ENCODE measurements around the gene LCN6. TPM values are rescaled to one million over a fixed set of nuclear protein-coding genes. Genes with fewer than 3 reads are reported as not detected.
"Not testable (repeated sequence)": the region's sequence is repeated elsewhere in the genome, so short reads cannot be mapped to it uniquely, and the experiment has no call there.

The LCN6 gene
- total RNA-seq, 2 donors from 2014 or later: not detected

GRCh38 chr9:136787690-136788400 is 39.5 kb upstream of the LCN6 start:
- peak overlapping the region; percentile 87 for H3K4me3 Mint-ChIP-seq

GRCh38 chr9:136786983-136787382 is 38.7 kb upstream of the LCN6 start:
- peaks cover 25 to 31% of the 10 kb centered on the region in 2 donors for H3K4me1 Mint-ChIP-seq (ENCODE audit: low read depth in 2 of 2)
- not testable (repeated sequence) for H3K4me3 Mint-ChIP-seq; H3K27ac Mint-ChIP-seq; DNase-seq (ENCODE audit: low spot score); H3K36me3 Mint-ChIP-seq; H3K9me3 Mint-ChIP-seq; H3K27me3 Mint-ChIP-seq; ATAC-seq

More at GRCh38 chr9:136787690-136788400, 39.5 kb upstream of the LCN6 start:
- Mint-ChIP-seq H3K27ac (peak overlapping the region; percentile 78 to 84), H3K27me3 (peaks cover 0 to 5% of the 10 kb centered on the region in 2 donors), H3K36me3 (no peaks in the 10 kb centered on the region), H3K4me1 (ENCODE audit: low read depth in 2 of 2) (peaks cover 25 to 31% of the 10 kb centered on the region in 2 donors), H3K9me3 (no peaks in the 10 kb centered on the region)
- ATAC-seq (no peak), DNase-seq (ENCODE audit: low spot score) (peak; percentile 88)

GRCh38 chr9:136786451-136786850 is 38.1 kb upstream of the LCN6 start:
- Mint-ChIP-seq H3K27me3 (peaks cover 0 to 5% of the 10 kb centered on the region in 2 donors), H3K9me3 (no peaks in the 10 kb centered on the region), H3K36me3 (no peaks in the 10 kb centered on the region), H3K4me1 (ENCODE audit: low read depth in 2 of 2) (peaks cover 25 to 31% of the 10 kb centered on the region in 2 donors), H3K27ac (no peak overlapping the region), H3K4me3 (no peak overlapping the region)
- ATAC-seq (no peak), DNase-seq (ENCODE audit: low spot score) (no peak)

GRCh38 chr9:136785565-136786355 is 37.4 kb upstream of the LCN6 start:
- not testable (repeated sequence) for DNase-seq (ENCODE audit: low spot score); H3K27ac Mint-ChIP-seq; H3K9me3 Mint-ChIP-seq; H3K4me3 Mint-ChIP-seq; ATAC-seq; H3K27me3 Mint-ChIP-seq; H3K36me3 Mint-ChIP-seq
- peaks cover 25 to 31% of the 10 kb centered on the region in 2 donors for H3K4me1 Mint-ChIP-seq (ENCODE audit: low read depth in 2 of 2)

- H3K4me1 Mint-ChIP-seq (ENCODE audit: low read depth in 2 of 2): peaks cover 22 to 26% of the 10 kb centered on the region in 2 donors
- peak overlapping the region in 1 of 2 donors; percentile 18 for H3K27ac Mint-ChIP-seq
- no peak for DNase-seq (ENCODE audit: low spot score)
- peak in 1 of 2 donors; percentile 63 for ATAC-seq
- no peaks in the 10 kb centered on the region for H3K9me3 Mint-ChIP-seq
- peaks cover 5% of the 10 kb centered on the region in 2 donors for H3K27me3 Mint-ChIP-seq
- H3K36me3 Mint-ChIP-seq: no peaks in the 10 kb centered on the region
- H3K4me3 Mint-ChIP-seq: no peak overlapping the region
Measured at GRCh38 chr9:136784997-136785361, 36.7 kb upstream of the LCN6 start.

- H3K4me1 Mint-ChIP-seq (ENCODE audit: low read depth in 2 of 2): peaks cover 22 to 26% of the 10 kb centered on the region in 2 donors
- no peaks in the 10 kb centered on the region for H3K36me3 Mint-ChIP-seq
- H3K27me3 Mint-ChIP-seq: peaks cover 5 to 10% of the 10 kb centered on the region in 2 donors
- DNase-seq (ENCODE audit: low spot score) (no peak), ATAC-seq (no peak)
- H3K27ac Mint-ChIP-seq: peak overlapping the region in 1 of 2 donors; percentile 18
- no peak overlapping the region for H3K4me3 Mint-ChIP-seq
- H3K9me3 Mint-ChIP-seq: no peaks in the 10 kb centered on the region
Measured at GRCh38 chr9:136784249-136784996, 36.1 kb upstream of the LCN6 start.

- H3K9me3 Mint-ChIP-seq: no peaks in the 10 kb centered on the region
- no peak overlapping the region for H3K27ac Mint-ChIP-seq
- H3K4me1 Mint-ChIP-seq (ENCODE audit: low read depth in 2 of 2): peaks cover 6 to 9% of the 10 kb centered on the region in 2 donors
- ATAC-seq (no peak), DNase-seq (ENCODE audit: low spot score) (no peak)
- no peaks in the 10 kb centered on the region for H3K36me3 Mint-ChIP-seq
- peaks cover 17 to 28% of the 10 kb centered on the region in 2 donors for H3K27me3 Mint-ChIP-seq
- H3K4me3 Mint-ChIP-seq: no peak overlapping the region
Measured at GRCh38 chr9:136782452-136782851, 34.1 kb upstream of the LCN6 start.

GRCh38 chr9:136779808-136780207 is 31.5 kb upstream of the LCN6 start:
- Mint-ChIP-seq H3K9me3 (no peaks in the 10 kb centered on the region), H3K36me3 (no peaks in the 10 kb centered on the region), H3K27ac (no peak overlapping the region), H3K4me1 (ENCODE audit: low read depth in 2 of 2) (peaks cover 1 to 3% of the 10 kb centered on the region in 2 donors), H3K4me3 (no peak overlapping the region), H3K27me3 (peaks cover 18 to 36% of the 10 kb centered on the region in 2 donors)
- DNase-seq (ENCODE audit: low spot score) (no peak), ATAC-seq (no peak)

- Mint-ChIP-seq H3K4me1 (ENCODE audit: low read depth in 2 of 2) (peaks cover 4 to 5% of the 10 kb centered on the region in 2 donors), H3K9me3 (no peaks in the 10 kb centered on the region), H3K4me3 (no peak overlapping the region), H3K36me3 (no peaks in the 10 kb centered on the region), H3K27ac (no peak overlapping the region), H3K27me3 (peaks cover 16 to 36% of the 10 kb centered on the region in 2 donors)
- no peak for ATAC-seq
- no peak for DNase-seq (ENCODE audit: low spot score)
Measured at GRCh38 chr9:136777359-136777758, 29.0 kb upstream of the LCN6 start.

GRCh38 chr9:136776947-136777346 is 28.6 kb upstream of the LCN6 start:
- Mint-ChIP-seq H3K4me1 (ENCODE audit: low read depth in 2 of 2) (peaks cover 4 to 5% of the 10 kb centered on the region in 2 donors), H3K36me3 (no peaks in the 10 kb centered on the region), H3K27me3 (peaks cover 16 to 36% of the 10 kb centered on the region in 2 donors), H3K27ac (no peak overlapping the region), H3K9me3 (no peaks in the 10 kb centered on the region), H3K4me3 (no peak overlapping the region)
- ATAC-seq: no peak
- DNase-seq (ENCODE audit: low spot score): no peak

GRCh38 chr9:136775191-136775590 is 26.9 kb upstream of the LCN6 start:
- H3K27ac Mint-ChIP-seq: no peak overlapping the region
- DNase-seq (ENCODE audit: low spot score) (no peak), ATAC-seq (no peak)
- H3K9me3 Mint-ChIP-seq: no peaks in the 10 kb centered on the region
- H3K27me3 Mint-ChIP-seq: peaks cover 16 to 33% of the 10 kb centered on the region in 2 donors
- H3K4me1 Mint-ChIP-seq (ENCODE audit: low read depth in 2 of 2): peaks cover 4 to 5% of the 10 kb centered on the region in 2 donors
- H3K36me3 Mint-ChIP-seq: no peaks in the 10 kb centered on the region
- H3K4me3 Mint-ChIP-seq: no peak overlapping the region

- no peaks in the 10 kb centered on the region for H3K9me3 Mint-ChIP-seq
- DNase-seq (ENCODE audit: low spot score): no peak
Measured at GRCh38 chr9:136774416-136775045, 26.2 kb upstream of the LCN6 start.

GRCh38 chr9:136773386-136774044 is 25.2 kb upstream of the LCN6 start:
- no peak overlapping the region for H3K4me3 Mint-ChIP-seq
- H3K9me3 Mint-ChIP-seq: no peaks in the 10 kb centered on the region
- peak; percentile 52 to 70 for ATAC-seq
- no peak for DNase-seq (ENCODE audit: low spot score)
- H3K36me3 Mint-ChIP-seq: no peaks in the 10 kb centered on the region
- peak overlapping the region; percentile 33 to 81 for H3K27ac Mint-ChIP-seq
- H3K4me1 Mint-ChIP-seq (ENCODE audit: low read depth in 2 of 2): peaks cover 4 to 5% of the 10 kb centered on the region in 2 donors
- peaks cover 9 to 17% of the 10 kb centered on the region in 2 donors for H3K27me3 Mint-ChIP-seq

More at GRCh38 chr9:136774416-136775045, 26.2 kb upstream of the LCN6 start:
- Mint-ChIP-seq H3K4me1 (ENCODE audit: low read depth in 2 of 2) (peaks cover 4 to 5% of the 10 kb centered on the region in 2 donors), H3K36me3 (no peaks in the 10 kb centered on the region), H3K27ac (no peak overlapping the region), H3K4me3 (no peak overlapping the region), H3K27me3 (peaks cover 16 to 26% of the 10 kb centered on the region in 2 donors)
- ATAC-seq: no peak
